H9 (cell line): Measurements from ENCODE around the gene RALGAPB. TPM values are rescaled to one million over a fixed set of nuclear protein-coding genes. Genes with fewer than 3 reads are reported as not detected.

Experiments used
- DNase-seq: peaks from one replicate; pipeline ENCODE4 v3.0.0-alpha.2; 2017
- H2AFZ ChIP-seq: one replicate; pipeline ENCODE4 v1.6.1; 2013; ENCODE audit warnings: mild to moderate bottlenecking, low read length, control low read depth, moderate library complexity
- H2AK5ac ChIP-seq: 2 replicates; pipeline ENCODE4 v1.6.1; 2013; ENCODE audit warnings: low read length, control low read depth, mixed read lengths; ENCODE audit not compliant: insufficient read length
- H2BK120ac ChIP-seq: one replicate; pipeline ENCODE4 v1.6.1; 2013; ENCODE audit warnings: low read depth, mild to moderate bottlenecking, low read length, control low read depth, inconsistent platforms; ENCODE audit not compliant: poor library complexity, severe bottlenecking
- H2BK12ac ChIP-seq: 2 replicates; pipeline ENCODE4 v1.6.1; 2013; ENCODE audit warnings: low read length, control low read depth, mixed read lengths, low read depth; ENCODE audit not compliant: insufficient read length
- H2BK15ac ChIP-seq: 2 replicates; pipeline ENCODE4 v1.6.1; 2013; ENCODE audit warnings: low read depth, low read length, control low read depth
- H2BK20ac ChIP-seq: one replicate; pipeline ENCODE4 v1.6.1; 2013; ENCODE audit warnings: low read depth, mild to moderate bottlenecking, low read length, control low read depth, inconsistent platforms; ENCODE audit not compliant: poor library complexity, severe bottlenecking
- H2BK5ac ChIP-seq: 2 replicates; pipeline ENCODE4 v1.6.1; 2013; ENCODE audit warnings: low read length, control low read depth, mixed read lengths; ENCODE audit not compliant: insufficient read length
- H3K14ac ChIP-seq: 2 replicates; pipeline ENCODE4 v1.6.1; 2013; ENCODE audit warnings: low read length, control low read depth; ENCODE audit not compliant: insufficient read depth
- H3K18ac ChIP-seq: 2 replicates; pipeline ENCODE4 v1.6.1; 2013; ENCODE audit warnings: low read depth, mild to moderate bottlenecking, mixed read lengths, low read length, control low read depth; ENCODE audit not compliant: insufficient read length
- H3K23ac ChIP-seq: 2 replicates; pipeline ENCODE4 v1.6.1; 2013; ENCODE audit warnings: low read length, control low read depth, mixed read lengths, low read depth; ENCODE audit not compliant: insufficient read length
- H3K23me2 ChIP-seq: 2 replicates; pipeline ENCODE4 v1.6.1; 2013; ENCODE audit warnings: low read depth, mild to moderate bottlenecking, mixed read lengths, low read length, control low read depth; ENCODE audit not compliant: insufficient read length, poor library complexity, severe bottlenecking
- H3K27ac ChIP-seq: 2 replicates; pipeline ENCODE4 v1.5.1; 2013; ENCODE audit warnings: low read length, control low read depth, mixed read lengths, low read depth; ENCODE audit not compliant: insufficient read length
- H3K27me3 ChIP-seq: 2 replicates; pipeline ENCODE4 v1.6.1; 2013; ENCODE audit warnings: low read length, control low read depth, inconsistent platforms; ENCODE audit not compliant: insufficient read depth
- H3K4ac ChIP-seq: 2 replicates; pipeline ENCODE4 v1.6.1; 2013; ENCODE audit warnings: low read depth, mild to moderate bottlenecking, control low read depth, inconsistent platforms, low read length, moderate library complexity
- H3K4me1 ChIP-seq: 2 replicates; pipeline ENCODE4 v1.6.1; 2013; ENCODE audit warnings: low read length, control low read depth, inconsistent platforms; ENCODE audit not compliant: insufficient read depth
- H3K4me2 ChIP-seq: 2 replicates; pipeline ENCODE4 v1.6.1; 2013; ENCODE audit warnings: low read length, control low read depth, mixed read lengths; ENCODE audit not compliant: insufficient read length, insufficient read depth
- H3K56ac ChIP-seq: 2 replicates; pipeline ENCODE4 v1.6.1; 2013; ENCODE audit warnings: low read depth, mild to moderate bottlenecking, mixed read lengths, low read length, control low read depth; ENCODE audit not compliant: insufficient read length
- H3K79me1 ChIP-seq: 2 replicates; pipeline ENCODE4 v1.6.1; 2013; ENCODE audit warnings: low read depth, mild to moderate bottlenecking, moderate library complexity, low read length, control low read depth, inconsistent platforms; ENCODE audit not compliant: insufficient read depth, poor library complexity, severe bottlenecking
- H3K79me2 ChIP-seq: 2 replicates; pipeline ENCODE4 v1.6.1; 2013; ENCODE audit warnings: low read length, control low read depth, inconsistent platforms; ENCODE audit not compliant: insufficient read depth
- H3K9ac ChIP-seq: 2 replicates; pipeline ENCODE4 v1.6.1; 2013; ENCODE audit warnings: low read length, control low read depth, mixed read lengths; ENCODE audit not compliant: insufficient read length; ENCODE audit errors: extremely low read depth
- H3K9me3 ChIP-seq: one replicate; pipeline ENCODE4 v1.6.1; 2013; ENCODE audit warnings: low read depth, low read length, inconsistent platforms; ENCODE audit not compliant: control insufficient read depth
- H3T11ph ChIP-seq: one replicate; pipeline ENCODE4 v1.6.1; 2013; ENCODE audit warnings: mild to moderate bottlenecking, low read length, control low read depth, inconsistent platforms
- H4K20me1 ChIP-seq: one replicate; pipeline ENCODE4 v1.6.1; 2013; ENCODE audit not compliant: control insufficient read depth, insufficient read length, insufficient read depth
- H4K5ac ChIP-seq: 2 replicates; pipeline ENCODE4 v1.6.1; 2013; ENCODE audit warnings: low read depth, mild to moderate bottlenecking, mixed read lengths, low read length, control low read depth; ENCODE audit not compliant: insufficient read length
- H4K8ac ChIP-seq: replicated peaks from 2 replicates; pipeline ENCODE4 v1.6.1; 2013; ENCODE audit warnings: low read length, control low read depth, mixed read lengths, low read depth; ENCODE audit not compliant: insufficient read length
- H4K91ac ChIP-seq: 2 replicates; pipeline ENCODE4 v1.6.1; 2013; ENCODE audit warnings: low read depth, mild to moderate bottlenecking, moderate library complexity, mixed read lengths, low read length, control low read depth; ENCODE audit not compliant: insufficient read length
- H3K27ac Mint-ChIP-seq, 3 experiments: 2 replicates in 2 of 3; 3 replicates in 1 of 3; pipeline ENCODE4 v1.8.0; 2020 to 2021; ENCODE audit warnings: mixed read lengths in 3 of 3, mild to moderate bottlenecking in 1 of 3, moderate library complexity in 1 of 3
- H3K27me3 Mint-ChIP-seq: 2 replicates; pipeline ENCODE4 v1.8.0; 2021; ENCODE audit warnings: low read depth, mild to moderate bottlenecking, moderate library complexity, mixed read lengths
- H3K36me3 Mint-ChIP-seq, 3 experiments: 2 replicates in 2 of 3; 3 replicates in 1 of 3; pipeline ENCODE4 v1.8.0; 2020 to 2021; ENCODE audit warnings: low read depth in 3 of 3, mixed read lengths in 3 of 3; ENCODE audit not compliant: insufficient read depth in 1 of 3
- H3K4me1 Mint-ChIP-seq, 2 experiments: 2 replicates each; pipeline ENCODE4 v1.8.0; 2020; ENCODE audit warnings: mixed read lengths in 2 of 2
- H3K4me3 Mint-ChIP-seq, 2 experiments: 2 replicates in 1 of 2; 3 replicates in 1 of 2; pipeline ENCODE4 v1.8.0; 2020 to 2021; ENCODE audit warnings: mild to moderate bottlenecking in 2 of 2, mixed read lengths in 2 of 2, moderate library complexity in 1 of 2
- H3K9me3 Mint-ChIP-seq, 2 experiments: 2 replicates in 1 of 2; 3 replicates in 1 of 2; pipeline ENCODE4 v1.8.0; 2020; ENCODE audit warnings: mild to moderate bottlenecking in 2 of 2, mixed read lengths in 2 of 2, moderate library complexity in 1 of 2
- WGBS: extraction: QIAGEN DNeasy Blood & Tissue Kit; methylation state at CpG from one replicate; pipeline ENCODE4 v1.1.7; 2013; ENCODE audit warnings: missing lambda C conversion rate, low lambda C conversion rate, mixed read lengths; ENCODE audit not compliant: insufficient read length; ENCODE audit errors: extremely low coverage; 5-methylcytosine and 5-hydroxymethylcytosine counted together
- total RNA-seq: library from RNA; stranded (reverse); gene quantifications from 2 replicates; pipeline ENCODE4 v1.2.1, GENCODE V29; 2021
- TF ChIP-seq, protein P1 (sequence below): fragments of 200-600 bp; sonication (generic); conservative IDR thresholded peaks from 3 replicates; pipeline ENCODE4 v1.8.0; 2021; ENCODE audit warnings: antibody characterized with exemption, mild to moderate bottlenecking

Gene RALGAPB
- total RNA-seq, 1 experiment from 2014 or later = 28.5 TPM

- Histone ChIP-seq H4K20me1 (no peaks in the 10 kb centered on the region), H3K79me2 (no peaks in the 10 kb centered on the region), H3K9me3 (no peaks in the 10 kb centered on the region), H3K23ac (no peak overlapping the region), H2BK120ac (no peak overlapping the region), H3K27ac (no peak overlapping the region), H4K5ac (no peak overlapping the region), H3K56ac (no peak overlapping the region), H3K79me1 (no peaks in the 10 kb centered on the region), H4K91ac (no peak overlapping the region), H2BK20ac (no peak overlapping the region), H4K8ac (no peak overlapping the region), H3K9ac (no peak overlapping the region), H2AFZ (no peak overlapping the region), H2BK15ac (no peak overlapping the region), H3K23me2 (no peaks in the 10 kb centered on the region), H2BK12ac (no peak overlapping the region), H2BK5ac (no peak overlapping the region), H3K14ac (no peak overlapping the region), H3K4me1 (no peaks in the 10 kb centered on the region), H3K4me2 (no peak overlapping the region), H3K4ac (no peak overlapping the region), H3T11ph (no peak overlapping the region), H3K27me3 (no peaks in the 10 kb centered on the region), H3K18ac (no peak overlapping the region), H2AK5ac (no peak overlapping the region)
- H3K4me1 Mint-ChIP-seq = no peaks in the 10 kb centered on the region
- no peak overlapping the region for H3K4me3 Mint-ChIP-seq
- H3K27me3 Mint-ChIP-seq = no peaks in the 10 kb centered on the region
- no peaks in the 10 kb centered on the region for H3K9me3 Mint-ChIP-seq
- TF ChIP-seq, protein P1, sequence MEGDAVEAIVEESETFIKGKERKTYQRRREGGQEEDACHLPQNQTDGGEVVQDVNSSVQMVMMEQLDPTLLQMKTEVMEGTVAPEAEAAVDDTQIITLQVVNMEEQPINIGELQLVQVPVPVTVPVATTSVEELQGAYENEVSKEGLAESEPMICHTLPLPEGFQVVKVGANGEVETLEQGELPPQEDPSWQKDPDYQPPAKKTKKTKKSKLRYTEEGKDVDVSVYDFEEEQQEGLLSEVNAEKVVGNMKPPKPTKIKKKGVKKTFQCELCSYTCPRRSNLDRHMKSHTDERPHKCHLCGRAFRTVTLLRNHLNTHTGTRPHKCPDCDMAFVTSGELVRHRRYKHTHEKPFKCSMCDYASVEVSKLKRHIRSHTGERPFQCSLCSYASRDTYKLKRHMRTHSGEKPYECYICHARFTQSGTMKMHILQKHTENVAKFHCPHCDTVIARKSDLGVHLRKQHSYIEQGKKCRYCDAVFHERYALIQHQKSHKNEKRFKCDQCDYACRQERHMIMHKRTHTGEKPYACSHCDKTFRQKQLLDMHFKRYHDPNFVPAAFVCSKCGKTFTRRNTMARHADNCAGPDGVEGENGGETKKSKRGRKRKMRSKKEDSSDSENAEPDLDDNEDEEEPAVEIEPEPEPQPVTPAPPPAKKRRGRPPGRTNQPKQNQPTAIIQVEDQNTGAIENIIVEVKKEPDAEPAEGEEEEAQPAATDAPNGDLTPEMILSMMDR = no peak
- peaks cover 5 to 47% (median 28%) of the 10 kb centered on the region in 3 experiments; a peak in 6 of 7 replicates for H3K36me3 Mint-ChIP-seq
- WGBS = no CpG with 5 or more reads among the region's 1 CpG
- H3K27ac Mint-ChIP-seq = no peak overlapping the region
- DNase-seq = no peak
Measured at GRCh38 chr20:38531021-38531420, 58.4 kb downstream of the RALGAPB start.
